Testis (tissue), 3 donors: ENCODE measurements around the gene SPI1. TPM values are rescaled to one million over a fixed set of nuclear protein-coding genes. Genes with fewer than 3 reads are reported as not detected.
"Not testable (repeated sequence)": the region's sequence is repeated elsewhere in the genome, so short reads cannot be mapped to it uniquely, and the experiment has no call there.

Source experiments
- DNase-seq: peaks from one replicate; pipeline ENCODE4 v3.0.0-alpha.2; 2019
- H3K27ac ChIP-seq, 2 donors: fragments of 200-600 bp; sonication (generic); one replicate each; pipeline ENCODE4 v1.5.1; 2019
- H3K27me3 ChIP-seq: fragments of 200-600 bp; sonication (generic); one replicate; pipeline ENCODE4 v1.5.1; 2019
- H3K36me3 ChIP-seq: fragments of 200-600 bp; sonication (generic); one replicate; pipeline ENCODE4 v1.5.1; 2017; ENCODE audit warnings: low read depth; ENCODE audit errors: missing control alignments
- H3K4me1 ChIP-seq: fragments of 200-600 bp; sonication (generic); one replicate; pipeline ENCODE4 v1.5.1; 2019
- H3K4me3 ChIP-seq, 2 donors: fragments of 200-600 bp; sonication (generic); one replicate each; pipeline ENCODE4 v1.5.1; 2017 to 2019
- H3K9me3 ChIP-seq: fragments of 200-600 bp; sonication (generic); one replicate; pipeline ENCODE4 v1.5.1; 2017
- CTCF ChIP-seq, 3 experiments: fragments of 450-650 bp in 2 of 3; fragments of 200-600 bp in 1 of 3; sonication (generic) in 1 of 3; IDR thresholded peaks; one replicate each; pipeline ENCODE4 v1.5.1; 2016 to 2019; ENCODE audit warnings: antibody characterized with exemption in 3 of 3, mild to moderate bottlenecking in 2 of 3, moderate library complexity in 1 of 3
- POLR2A ChIP-seq: fragments of 450-650 bp; IDR thresholded peaks from one replicate; pipeline ENCODE4 v1.6.1; 2017; ENCODE audit warnings: antibody characterized with exemption, mild to moderate bottlenecking, moderate library complexity
- WGBS, 2 donors: methylation state at CpG; one replicate each; pipeline ENCODE4 v1.1.5; 2018; 5-methylcytosine and 5-hydroxymethylcytosine counted together
- intact Hi-C: fragments of 100-400 bp; cut with DNase I; formaldehyde crosslinking; loops from one replicate; pipeline ENCODE4 v1.15.1; 2023; ENCODE audit warnings: low total_unique reads
- polyA plus RNA-seq: library from polyadenylated mRNA; stranded (reverse); fragments of 350-450 nt; fragmentation: Illumina TruSeq; extraction: RNeasy Lipid Tissue Mini Kit (QIAGEN cat#74804); gene quantifications from one replicate; pipeline ENCODE4 v1.2.3, GENCODE V29; 2014; ENCODE audit warnings: low read depth, low replicate concordance; ENCODE audit not compliant: insufficient read depth
- total RNA-seq, 2 donors: library from RNA; depleted of rRNA; stranded (reverse); fragments of >200 nt; gene quantifications; one replicate each; pipeline ENCODE4 v1.2.3, GENCODE V29; 2016

Gene SPI1
- total and polyA plus RNA-seq, 3 donors from 2014 or later: 4.6 to 16.3 (median 7.4) TPM

DNA sequence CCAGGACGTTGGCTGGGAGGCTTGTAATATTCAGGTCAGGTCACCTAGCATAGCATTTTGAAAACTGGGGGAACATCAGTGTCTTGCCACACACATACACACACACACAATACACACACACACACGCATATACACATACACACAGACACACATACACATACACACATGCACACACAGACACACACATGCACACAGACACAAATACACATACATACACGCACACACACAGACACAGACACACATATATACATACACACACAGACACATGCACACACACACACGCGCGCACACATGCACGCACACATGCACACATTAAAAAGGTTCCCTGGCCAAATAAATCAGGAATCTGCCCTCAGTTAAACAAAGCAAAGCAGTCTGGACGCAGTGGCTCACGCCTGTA, 38.3 kb downstream of the SPI1 start:
- no peaks in the 10 kb centered on the region for H3K9me3 ChIP-seq
- 92 to 95% methylated on average over 8 to 9 of the region's 9 CpGs for WGBS, 2 donors
- H3K27ac ChIP-seq: no peak overlapping the region
- TF ChIP-seq POLR2A: no peak
- intact Hi-C loops: no loop called here
- H3K4me1 ChIP-seq: no peaks in the 10 kb centered on the region
- no peaks in the 10 kb centered on the region for H3K36me3 ChIP-seq
- H3K27me3 ChIP-seq: no peaks in the 10 kb centered on the region
- H3K4me3 ChIP-seq: no peak overlapping the region
- DNase-seq: no peak

DNA sequence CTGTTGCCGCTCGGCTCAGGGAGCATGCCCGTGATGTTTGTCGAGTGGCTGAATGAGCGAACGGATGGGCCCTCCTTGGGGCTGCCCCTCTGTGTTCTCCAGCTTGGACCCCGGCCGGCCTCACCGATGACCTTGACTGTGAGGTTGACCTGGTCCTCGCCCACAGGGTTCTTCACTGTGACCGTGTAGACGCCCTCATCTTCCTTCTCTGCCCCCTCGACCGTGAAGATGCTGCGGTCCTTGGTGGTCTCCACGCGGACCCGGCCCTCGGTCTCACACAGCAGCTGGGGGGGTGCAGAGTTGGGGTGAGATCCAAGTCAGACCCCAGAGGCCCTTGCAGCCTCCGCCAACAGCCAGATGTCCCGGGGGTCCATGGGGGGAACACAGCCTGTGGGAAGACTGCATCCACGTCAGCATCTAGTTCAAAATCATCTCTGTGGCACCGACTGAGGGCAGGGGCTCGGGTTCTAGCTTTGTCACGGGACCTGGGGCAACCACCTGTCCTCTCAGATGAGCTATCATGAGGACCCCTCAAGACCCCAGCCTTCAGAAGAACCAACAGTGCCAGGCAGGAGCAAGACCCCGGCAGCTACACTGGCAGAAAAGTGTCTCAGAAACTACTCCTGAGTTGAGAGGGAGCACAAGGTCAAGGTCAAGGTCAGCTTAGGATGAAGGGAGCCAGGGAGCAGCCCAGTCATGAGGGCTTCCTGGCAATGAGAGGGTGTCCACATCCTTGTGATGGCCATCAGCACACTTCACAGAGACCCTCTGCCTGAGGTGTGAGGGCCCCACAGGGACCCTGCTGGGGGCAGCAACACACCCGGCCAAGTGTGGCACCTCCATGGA, 39.7 kb downstream of the SPI1 start:
- Histone ChIP-seq H3K4me3 (no peak overlapping the region), H3K27me3 (no peaks in the 10 kb centered on the region), H3K36me3 (no peaks in the 10 kb centered on the region), H3K4me1 (no peaks in the 10 kb centered on the region), H3K27ac (no peak overlapping the region), H3K9me3 (no peaks in the 10 kb centered on the region)
- no peak for TF ChIP-seq CTCF (IDR thresholded peaks at IDR 0.05)
- no peak for TF ChIP-seq POLR2A
- WGBS, 2 donors: 85 to 91% methylated on average over 12 to 27 of the region's 27 CpGs
- intact Hi-C loops: no loop called here
- no peak for DNase-seq

DNA sequence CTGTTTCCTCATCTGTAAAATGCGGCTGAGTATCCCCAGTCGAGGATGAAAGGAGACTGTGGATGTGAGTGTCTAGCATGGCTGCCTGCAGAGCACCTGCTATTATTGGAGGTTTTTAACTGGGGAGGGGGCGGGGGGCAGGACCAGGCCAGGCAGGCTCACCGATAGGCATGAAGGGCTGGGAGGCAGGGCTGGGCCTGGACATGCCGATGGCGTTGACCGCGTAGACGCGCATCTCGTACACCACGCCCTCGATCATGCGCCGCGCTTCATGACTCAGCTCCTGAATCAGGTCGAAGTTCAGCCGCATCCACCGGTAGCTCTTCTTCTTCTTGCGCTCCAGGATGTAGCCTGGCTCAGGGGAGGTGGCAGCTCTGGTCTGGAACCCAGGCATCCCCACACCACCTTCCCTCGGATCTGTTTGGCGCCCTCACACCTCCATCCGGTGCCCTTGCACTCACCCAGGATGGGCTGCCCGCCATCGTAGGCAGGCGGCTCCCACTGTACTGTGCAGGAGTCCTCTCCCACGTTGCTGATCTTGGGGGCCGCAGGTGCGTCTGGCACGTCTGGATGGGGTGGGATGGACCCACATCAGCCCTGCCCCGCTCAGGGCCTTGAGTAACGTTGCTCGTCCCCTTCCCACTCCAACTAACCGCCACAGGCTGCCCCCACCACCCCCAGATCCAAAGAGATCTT, 41.0 kb downstream of the SPI1 start:
- intact Hi-C loops: no loop called here
- Histone ChIP-seq H3K4me3 (no peak overlapping the region), H3K4me1 (no peaks in the 10 kb centered on the region), H3K27me3 (no peaks in the 10 kb centered on the region), H3K9me3 (no peaks in the 10 kb centered on the region), H3K36me3 (no peaks in the 10 kb centered on the region), H3K27ac (no peak overlapping the region)
- WGBS, 2 donors: 85 to 88% methylated on average over 33 to 34 of the region's 34 CpGs
- DNase-seq: no peak
- TF ChIP-seq CTCF (IDR thresholded peaks at IDR 0.05) (no peak), POLR2A (no peak)

DNA sequence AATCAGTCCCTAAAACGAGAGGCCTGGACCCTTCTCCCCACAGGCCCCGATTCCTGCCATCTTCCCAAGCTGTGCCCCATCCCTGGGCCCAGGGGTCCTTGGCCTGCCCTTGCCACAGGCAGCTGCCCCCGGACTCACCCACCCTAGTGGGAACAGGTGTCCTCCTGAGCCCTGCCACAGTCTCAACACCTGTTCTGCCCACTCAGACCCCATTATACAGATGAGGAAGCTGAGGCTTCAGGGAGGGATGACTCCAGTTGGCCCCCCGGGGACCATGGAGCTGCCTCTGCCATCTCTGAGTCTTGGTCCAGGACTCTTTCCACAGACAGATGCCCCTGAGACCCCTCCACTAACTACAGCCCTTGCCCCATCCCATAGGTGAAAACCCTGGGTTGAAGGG, 41.8 kb downstream of the SPI1 start:
- Histone ChIP-seq H3K36me3 (no peaks in the 10 kb centered on the region), H3K4me3 (no peak overlapping the region), H3K27ac (no peak overlapping the region), H3K9me3 (no peaks in the 10 kb centered on the region), H3K4me1 (no peaks in the 10 kb centered on the region), H3K27me3 (no peaks in the 10 kb centered on the region)
- TF ChIP-seq POLR2A (no peak), CTCF (IDR thresholded peaks at IDR 0.05) (no peak)
- DNase-seq: no peak
- WGBS, 2 donors: 90 to 95% methylated on average over 4 of the region's 4 CpGs
- intact Hi-C loops: no loop called here

DNA sequence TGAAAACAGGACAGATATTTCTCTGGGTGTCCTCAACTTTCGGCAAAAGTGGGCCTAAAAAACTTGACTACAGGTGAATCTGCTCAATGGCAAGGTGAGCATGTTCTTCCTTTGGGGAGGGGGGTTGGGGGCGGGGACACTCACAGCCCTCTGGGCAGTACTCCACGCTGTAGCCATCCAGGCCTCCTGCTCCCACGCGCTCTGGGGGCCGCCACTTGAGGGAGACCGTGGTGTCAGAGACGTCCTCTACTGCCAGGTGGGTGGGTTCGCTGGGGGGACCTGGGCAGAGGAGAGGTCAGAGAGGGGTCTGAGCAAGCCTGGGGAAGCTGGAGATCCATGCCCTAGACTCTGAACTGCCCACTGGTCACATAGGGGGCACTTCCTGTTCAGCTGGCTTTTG, 42.6 kb downstream of the SPI1 start:
- WGBS, 2 donors: 82 to 84% methylated on average over 5 to 9 of the region's 9 CpGs

DNA sequence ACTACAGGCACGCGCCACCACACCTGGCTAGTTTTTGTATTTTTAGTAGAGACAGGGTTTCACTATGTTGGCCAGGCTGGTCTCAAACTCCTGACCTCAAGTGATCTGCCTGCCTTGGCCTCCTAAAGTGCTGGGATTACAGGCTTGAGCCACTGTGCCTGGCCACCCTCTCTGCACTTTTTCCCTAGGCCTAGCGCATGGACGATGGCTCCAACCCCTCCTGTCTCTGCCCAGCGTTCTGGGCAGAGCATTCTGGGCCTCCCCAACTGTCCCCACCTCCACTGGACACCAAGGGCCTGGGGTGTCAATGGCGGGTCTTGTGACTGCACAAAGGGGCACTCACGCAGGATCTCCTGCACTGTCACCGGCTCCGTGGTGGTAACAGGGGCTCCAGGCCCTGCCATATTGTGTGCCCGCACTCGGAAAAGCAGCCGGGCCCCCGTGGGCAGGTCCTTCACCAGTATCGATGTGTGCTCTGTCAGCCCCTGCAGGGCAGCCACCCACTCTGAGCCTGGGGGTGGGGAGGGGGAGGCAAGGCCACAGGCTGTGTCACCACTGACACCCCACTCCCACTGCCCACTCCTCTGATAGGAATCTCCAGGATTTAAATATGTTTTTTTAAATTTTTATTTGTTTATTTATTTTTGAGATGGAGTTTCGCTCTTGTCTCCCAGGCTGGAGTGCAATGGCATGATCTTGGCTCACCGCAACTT, 43.5 kb downstream of the SPI1 start:
- H3K4me1 ChIP-seq, H3K27me3 ChIP-seq, intact Hi-C loops, H3K9me3 ChIP-seq, DNase-seq, H3K36me3 ChIP-seq, H3K27ac ChIP-seq, H3K4me3 ChIP-seq: not testable (repeated sequence)
- 94 to 100% methylated on average over 4 to 16 of the region's 16 CpGs for WGBS, 2 donors

More for the DNA sequence above, 42.6 kb downstream of the SPI1 start:
- intact Hi-C loops: no loop called here
- Histone ChIP-seq H3K27me3 (no peaks in the 10 kb centered on the region), H3K36me3 (no peaks in the 10 kb centered on the region), H3K4me3 (no peak overlapping the region), H3K9me3 (no peaks in the 10 kb centered on the region), H3K4me1 (no peaks in the 10 kb centered on the region), H3K27ac (no peak overlapping the region)
- no peak for DNase-seq
- no peak for TF ChIP-seq POLR2A
- no peak for TF ChIP-seq CTCF (IDR thresholded peaks at IDR 0.05)
